PC-9 (cell line): ENCODE measurements around the gene ALG14. TPM values are rescaled to one million over a fixed set of nuclear protein-coding genes. Genes with fewer than 3 reads are reported as not detected.
A peak's percentile ranks its signal among the peaks of the same experiment; 100 is the strongest.

Source experiments
- BruUV-seq: library from RNA; stranded (reverse); fragments of 400-500 nt; replicated peaks from 2 replicates; lab custom pipeline; 2021; lab: Mats Ljungman, UMichigan
- CTCF ChIA-PET: fragments of 300-600 bp; sonication (Branson Sonifier 250); formaldehyde crosslinking; loops from one replicate; lab custom pipeline; 2022; ENCODE audit warnings: antibody characterized with exemption; lab: Charles Lee
- POLR2A ChIA-PET: fragments of 300-600 bp; sonication (Branson Sonifier 250); formaldehyde crosslinking; loops from one replicate; lab custom pipeline; 2022; ENCODE audit warnings: antibody characterized with exemption; ENCODE audit not compliant: unreplicated experiment; lab: Charles Lee
- DNase-seq, 2 experiments: peaks; one replicate each; pipeline versions ENCODE4 v3.0.0 to v3.0.0-alpha.2; 2015 to 2022; ENCODE audit warnings: mixed read lengths in 1 of 2
- H2AFZ ChIP-seq: fragments of 200-600 bp; sonication (generic); 2 replicates; pipeline ENCODE4 v1.8.1; 2017; ENCODE audit warnings: antibody characterized with exemption
- H3F3A ChIP-seq: fragments of 200-600 bp; sonication (generic); 2 replicates; pipeline ENCODE4 v1.8.1; 2017; ENCODE audit warnings: antibody characterized with exemption, mild to moderate bottlenecking, low read depth; ENCODE audit not compliant: insufficient read depth
- H3K27ac ChIP-seq: fragments of 200-600 bp; sonication (generic); 2 replicates; pipeline ENCODE4 v1.6.1; 2016; ENCODE audit warnings: mixed run types
- H3K27me3 ChIP-seq: fragments of 200-600 bp; sonication (generic); 2 replicates; pipeline ENCODE4 v1.6.1; 2016; ENCODE audit warnings: low read depth, mixed run types; ENCODE audit not compliant: insufficient read depth
- H3K36me3 ChIP-seq: fragments of 200-600 bp; sonication (generic); 2 replicates; pipeline ENCODE4 v1.6.1; 2016; ENCODE audit warnings: low read depth, mixed run types
- H3K4me1 ChIP-seq: fragments of 200-600 bp; sonication (generic); replicated peaks from 2 replicates; pipeline ENCODE4 v1.6.1; 2016; ENCODE audit warnings: mixed run types; ENCODE audit not compliant: insufficient read depth
- H3K4me2 ChIP-seq: fragments of 200-600 bp; sonication (generic); 2 replicates; pipeline ENCODE4 v1.6.1; 2017; ENCODE audit warnings: mixed run types
- H3K4me3 ChIP-seq: fragments of 200-600 bp; sonication (generic); 2 replicates; pipeline ENCODE4 v1.6.1; 2016; ENCODE audit warnings: mixed run types
- H3K79me2 ChIP-seq: fragments of 200-600 bp; sonication (generic); 2 replicates; pipeline ENCODE4 v1.6.1; 2017; ENCODE audit warnings: low read depth, mixed run types
- H3K9me2 ChIP-seq: fragments of 200-600 bp; sonication (generic); 2 replicates; pipeline ENCODE4 v1.8.1; 2017; ENCODE audit warnings: mild to moderate bottlenecking; ENCODE audit not compliant: insufficient read depth
- H3K9me3 ChIP-seq: fragments of 200-600 bp; sonication (generic); 2 replicates; pipeline ENCODE4 v1.8.1; 2016; ENCODE audit warnings: low read depth; ENCODE audit not compliant: insufficient read depth
- H4K20me1 ChIP-seq: fragments of 200-600 bp; sonication (generic); 2 replicates; pipeline ENCODE4 v1.8.1; 2017; ENCODE audit not compliant: insufficient read depth
- CTCF ChIP-seq: fragments of 200-600 bp; sonication (generic); conservative IDR thresholded peaks from 2 replicates; pipeline ENCODE4 v1.6.1; 2017; ENCODE audit warnings: mixed run types, antibody characterized with exemption, mild to moderate bottlenecking, moderate library complexity
- EZH2 ChIP-seq: fragments of 200-600 bp; sonication (generic); IDR thresholded peaks from 2 replicates; pipeline ENCODE4 v1.8.0; 2017; ENCODE audit warnings: antibody characterized with exemption, low read depth
- intact Hi-C: fragments of 100-400 bp; cut with micrococcal nuclease; formaldehyde crosslinking; loops from one replicate; pipeline ENCODE4 v1.10.0; 2022; ENCODE audit not compliant: unreplicated experiment
- total RNA-seq: library from RNA; stranded (reverse); gene quantifications from 2 replicates; pipeline ENCODE4 v1.2.3, GENCODE V29; 2021

The ALG14 gene
- total RNA-seq, 1 experiment from 2014 or later = 8.6 TPM

DNA sequence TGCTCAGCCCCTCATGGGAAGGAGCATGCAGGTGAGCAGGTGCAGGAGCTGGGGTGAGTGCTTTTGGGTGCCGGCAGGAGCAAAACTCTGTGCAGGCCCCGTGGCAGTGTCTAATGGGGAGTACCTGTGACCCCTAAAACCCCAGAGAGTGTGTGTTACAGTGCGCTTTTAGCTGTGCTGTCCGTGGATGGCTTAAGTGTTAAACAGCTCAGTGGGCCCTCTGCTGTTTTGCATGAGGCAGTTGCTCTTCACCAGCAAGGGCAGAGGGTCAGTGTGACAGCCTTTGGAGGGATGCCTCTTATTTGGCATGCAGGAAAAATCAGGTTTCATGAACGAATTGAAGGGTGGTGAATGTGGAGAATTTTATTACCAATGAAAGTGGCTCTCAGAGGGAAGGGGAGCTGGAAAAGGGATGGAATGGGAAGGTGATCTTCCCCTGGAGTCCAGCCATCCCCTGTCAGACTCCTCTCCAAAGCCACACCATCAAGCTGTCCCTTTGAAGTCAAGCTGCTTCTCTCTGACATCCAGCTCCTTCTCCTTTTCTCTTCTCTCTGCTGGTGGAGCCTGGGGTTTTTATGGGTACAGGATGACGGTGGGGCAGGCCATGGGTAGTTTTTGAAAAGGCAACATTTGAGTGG is 17.0 kb upstream of the ALG14 start:
- no peak for TF ChIP-seq EZH2
- no peak for TF ChIP-seq CTCF
- Histone ChIP-seq H4K20me1 (no peaks in the 10 kb centered on the region), H3K27me3 (no peaks in the 10 kb centered on the region), H3K9me3 (no peaks in the 10 kb centered on the region; the same call in 1 of the 2 replicates), H2AFZ (no peak overlapping the region), H3K27ac (no peak overlapping the region), H3K4me1 (peaks cover 14% of the 10 kb centered on the region), H3F3A (peaks cover 20% of the 10 kb centered on the region), H3K79me2 (no peaks in the 10 kb centered on the region), H3K9me2 (no peaks in the 10 kb centered on the region), H3K4me2 (no peak overlapping the region), H3K4me3 (no peak overlapping the region), H3K36me3 (no peaks in the 10 kb centered on the region)
- no peak for DNase-seq
- intact Hi-C loops = no loop called here
- no TSS peak for BruUV-seq
- ChIA-PET POLR2A (no interaction called here), CTCF (no interaction called here)

- peaks cover 20% of the 10 kb centered on the region for H3F3A ChIP-seq
- H3K9me2 ChIP-seq = no peaks in the 10 kb centered on the region
- no peaks in the 10 kb centered on the region for H3K27me3 ChIP-seq
- BruUV-seq = no TSS peak
- no peaks in the 10 kb centered on the region for H3K36me3 ChIP-seq
- CTCF ChIA-PET = interaction anchor here (0.6 kb wide), 1 partner anchor 473 kb away, joined by 5 read pairs; no protein-coding TSS in a partner anchor
- TF ChIP-seq EZH2 (no peak), CTCF (no peak)
- no peak overlapping the region for H3K4me3 ChIP-seq
- no peaks in the 10 kb centered on the region for H3K79me2 ChIP-seq
- H3K4me1 ChIP-seq = peaks cover 24% of the 10 kb centered on the region
- no peaks in the 10 kb centered on the region for H4K20me1 ChIP-seq
- no peak overlapping the region for H3K4me2 ChIP-seq
- H2AFZ ChIP-seq = no peak overlapping the region
- no peak overlapping the region for H3K27ac ChIP-seq
- POLR2A ChIA-PET = no interaction called here
- no peak for DNase-seq
- intact Hi-C loops = no loop called here
- no peaks in the 10 kb centered on the region; the same call in 1 of the 2 replicates for H3K9me3 ChIP-seq
Measured at GRCh38 chr1:95088303-95088702, 15.6 kb upstream of the ALG14 start.

- Histone ChIP-seq H3K27ac (peak overlapping the region; percentile 42), H3K79me2 (no peaks in the 10 kb centered on the region), H3K27me3 (no peaks in the 10 kb centered on the region), H3K4me3 (no peak overlapping the region), H3K36me3 (no peaks in the 10 kb centered on the region), H3K4me1 (peaks cover 24% of the 10 kb centered on the region), H3K4me2 (peak overlapping the region; percentile 21), H4K20me1 (no peaks in the 10 kb centered on the region), H3F3A (peaks cover 12% of the 10 kb centered on the region), H3K9me3 (no peaks in the 10 kb centered on the region; the same call in 1 of the 2 replicates), H2AFZ (peak overlapping the region; percentile 0; the same call in 1 of the 2 replicates), H3K9me2 (no peaks in the 10 kb centered on the region)
- ChIA-PET POLR2A (interaction anchor here (1.0 kb wide), 1 partner anchor 14 kb away, joined by 6 read pairs; no protein-coding TSS in a partner anchor), CTCF (interaction anchor here (0.5 to 0.6 kb wide), 2 partner anchors 11 to 147 kb away, joined by 3 to 5 read pairs; partner anchors contain the start of gene RWDD3)
- intact Hi-C loops = no loop called here
- BruUV-seq = no TSS peak
- peak; percentile 40 to 74 for DNase-seq
- TF ChIP-seq CTCF = no peak
- TF ChIP-seq EZH2 = no peak
Measured at GRCh38 chr1:95086949-95087533, 14.3 kb upstream of the ALG14 start.
